H9 (cell line): ENCODE results near the gene NUP205. TPM values are rescaled to one million over a fixed set of nuclear protein-coding genes. Genes with fewer than 3 reads are reported as not detected.

Source experiments
- DNase-seq: peaks from one replicate; pipeline ENCODE4 v3.0.0-alpha.2; 2017
- H2AFZ ChIP-seq: one replicate; pipeline ENCODE4 v1.6.1; 2013; ENCODE audit warnings: mild to moderate bottlenecking, low read length, control low read depth, moderate library complexity
- H2AK5ac ChIP-seq: 2 replicates; pipeline ENCODE4 v1.6.1; 2013; ENCODE audit warnings: low read length, control low read depth, mixed read lengths; ENCODE audit not compliant: insufficient read length
- H2BK120ac ChIP-seq: one replicate; pipeline ENCODE4 v1.6.1; 2013; ENCODE audit warnings: low read depth, mild to moderate bottlenecking, low read length, control low read depth, inconsistent platforms; ENCODE audit not compliant: poor library complexity, severe bottlenecking
- H2BK12ac ChIP-seq: 2 replicates; pipeline ENCODE4 v1.6.1; 2013; ENCODE audit warnings: low read length, control low read depth, mixed read lengths, low read depth; ENCODE audit not compliant: insufficient read length
- H2BK15ac ChIP-seq: 2 replicates; pipeline ENCODE4 v1.6.1; 2013; ENCODE audit warnings: low read depth, low read length, control low read depth
- H2BK20ac ChIP-seq: one replicate; pipeline ENCODE4 v1.6.1; 2013; ENCODE audit warnings: low read depth, mild to moderate bottlenecking, low read length, control low read depth, inconsistent platforms; ENCODE audit not compliant: poor library complexity, severe bottlenecking
- H2BK5ac ChIP-seq: 2 replicates; pipeline ENCODE4 v1.6.1; 2013; ENCODE audit warnings: low read length, control low read depth, mixed read lengths; ENCODE audit not compliant: insufficient read length
- H3K14ac ChIP-seq: 2 replicates; pipeline ENCODE4 v1.6.1; 2013; ENCODE audit warnings: low read length, control low read depth; ENCODE audit not compliant: insufficient read depth
- H3K18ac ChIP-seq: 2 replicates; pipeline ENCODE4 v1.6.1; 2013; ENCODE audit warnings: low read depth, mild to moderate bottlenecking, mixed read lengths, low read length, control low read depth; ENCODE audit not compliant: insufficient read length
- H3K23ac ChIP-seq: 2 replicates; pipeline ENCODE4 v1.6.1; 2013; ENCODE audit warnings: low read length, control low read depth, mixed read lengths, low read depth; ENCODE audit not compliant: insufficient read length
- H3K23me2 ChIP-seq: 2 replicates; pipeline ENCODE4 v1.6.1; 2013; ENCODE audit warnings: low read depth, mild to moderate bottlenecking, mixed read lengths, low read length, control low read depth; ENCODE audit not compliant: insufficient read length, poor library complexity, severe bottlenecking
- H3K27ac ChIP-seq: 2 replicates; pipeline ENCODE4 v1.5.1; 2013; ENCODE audit warnings: low read length, control low read depth, mixed read lengths, low read depth; ENCODE audit not compliant: insufficient read length
- H3K27me3 ChIP-seq: 2 replicates; pipeline ENCODE4 v1.6.1; 2013; ENCODE audit warnings: low read length, control low read depth, inconsistent platforms; ENCODE audit not compliant: insufficient read depth
- H3K4ac ChIP-seq: 2 replicates; pipeline ENCODE4 v1.6.1; 2013; ENCODE audit warnings: low read depth, mild to moderate bottlenecking, control low read depth, inconsistent platforms, low read length, moderate library complexity
- H3K4me1 ChIP-seq: 2 replicates; pipeline ENCODE4 v1.6.1; 2013; ENCODE audit warnings: low read length, control low read depth, inconsistent platforms; ENCODE audit not compliant: insufficient read depth
- H3K4me2 ChIP-seq: 2 replicates; pipeline ENCODE4 v1.6.1; 2013; ENCODE audit warnings: low read length, control low read depth, mixed read lengths; ENCODE audit not compliant: insufficient read length, insufficient read depth
- H3K56ac ChIP-seq: 2 replicates; pipeline ENCODE4 v1.6.1; 2013; ENCODE audit warnings: low read depth, mild to moderate bottlenecking, mixed read lengths, low read length, control low read depth; ENCODE audit not compliant: insufficient read length
- H3K79me1 ChIP-seq: 2 replicates; pipeline ENCODE4 v1.6.1; 2013; ENCODE audit warnings: low read depth, mild to moderate bottlenecking, moderate library complexity, low read length, control low read depth, inconsistent platforms; ENCODE audit not compliant: insufficient read depth, poor library complexity, severe bottlenecking
- H3K79me2 ChIP-seq: 2 replicates; pipeline ENCODE4 v1.6.1; 2013; ENCODE audit warnings: low read length, control low read depth, inconsistent platforms; ENCODE audit not compliant: insufficient read depth
- H3K9ac ChIP-seq: 2 replicates; pipeline ENCODE4 v1.6.1; 2013; ENCODE audit warnings: low read length, control low read depth, mixed read lengths; ENCODE audit not compliant: insufficient read length; ENCODE audit errors: extremely low read depth
- H3K9me3 ChIP-seq: one replicate; pipeline ENCODE4 v1.6.1; 2013; ENCODE audit warnings: low read depth, low read length, inconsistent platforms; ENCODE audit not compliant: control insufficient read depth
- H3T11ph ChIP-seq: one replicate; pipeline ENCODE4 v1.6.1; 2013; ENCODE audit warnings: mild to moderate bottlenecking, low read length, control low read depth, inconsistent platforms
- H4K20me1 ChIP-seq: one replicate; pipeline ENCODE4 v1.6.1; 2013; ENCODE audit not compliant: control insufficient read depth, insufficient read length, insufficient read depth
- H4K5ac ChIP-seq: 2 replicates; pipeline ENCODE4 v1.6.1; 2013; ENCODE audit warnings: low read depth, mild to moderate bottlenecking, mixed read lengths, low read length, control low read depth; ENCODE audit not compliant: insufficient read length
- H4K8ac ChIP-seq: replicated peaks from 2 replicates; pipeline ENCODE4 v1.6.1; 2013; ENCODE audit warnings: low read length, control low read depth, mixed read lengths, low read depth; ENCODE audit not compliant: insufficient read length
- H4K91ac ChIP-seq: 2 replicates; pipeline ENCODE4 v1.6.1; 2013; ENCODE audit warnings: low read depth, mild to moderate bottlenecking, moderate library complexity, mixed read lengths, low read length, control low read depth; ENCODE audit not compliant: insufficient read length
- H3K27ac Mint-ChIP-seq, 3 experiments: 2 replicates in 2 of 3; 3 replicates in 1 of 3; pipeline ENCODE4 v1.8.0; 2020 to 2021; ENCODE audit warnings: mixed read lengths in 3 of 3, mild to moderate bottlenecking in 1 of 3, moderate library complexity in 1 of 3
- H3K27me3 Mint-ChIP-seq: 2 replicates; pipeline ENCODE4 v1.8.0; 2021; ENCODE audit warnings: low read depth, mild to moderate bottlenecking, moderate library complexity, mixed read lengths
- H3K36me3 Mint-ChIP-seq, 3 experiments: 2 replicates in 2 of 3; 3 replicates in 1 of 3; pipeline ENCODE4 v1.8.0; 2020 to 2021; ENCODE audit warnings: low read depth in 3 of 3, mixed read lengths in 3 of 3; ENCODE audit not compliant: insufficient read depth in 1 of 3
- H3K4me1 Mint-ChIP-seq, 2 experiments: 2 replicates each; pipeline ENCODE4 v1.8.0; 2020; ENCODE audit warnings: mixed read lengths in 2 of 2
- H3K4me3 Mint-ChIP-seq, 2 experiments: 2 replicates in 1 of 2; 3 replicates in 1 of 2; pipeline ENCODE4 v1.8.0; 2020 to 2021; ENCODE audit warnings: mild to moderate bottlenecking in 2 of 2, mixed read lengths in 2 of 2, moderate library complexity in 1 of 2
- H3K9me3 Mint-ChIP-seq, 2 experiments: 2 replicates in 1 of 2; 3 replicates in 1 of 2; pipeline ENCODE4 v1.8.0; 2020; ENCODE audit warnings: mild to moderate bottlenecking in 2 of 2, mixed read lengths in 2 of 2, moderate library complexity in 1 of 2
- CTCF ChIP-seq: fragments of 200-600 bp; sonication (generic); conservative IDR thresholded peaks from 3 replicates; pipeline ENCODE4 v1.8.0; 2021; ENCODE audit warnings: antibody characterized with exemption, mild to moderate bottlenecking
- whole genome bisulfite sequencing: extraction: QIAGEN DNeasy Blood & Tissue Kit; methylation state at CpG from one replicate; pipeline ENCODE4 v1.1.7; 2013; ENCODE audit warnings: missing lambda C conversion rate, low lambda C conversion rate, mixed read lengths; ENCODE audit not compliant: insufficient read length; ENCODE audit errors: extremely low coverage; 5-methylcytosine and 5-hydroxymethylcytosine counted together
- total RNA-seq: library from RNA; stranded (reverse); gene quantifications from 2 replicates; pipeline ENCODE4 v1.2.1, GENCODE V29; 2021

Gene NUP205
- total RNA-seq, 1 experiment from 2014 or later = 158 TPM

GRCh38 chr7:135684136-135684535 lies 126.4 kb downstream of the NUP205 start:
- no peak overlapping the region for H3K14ac ChIP-seq
- H2AK5ac ChIP-seq = no peak overlapping the region
- no peak overlapping the region for H2AFZ ChIP-seq
- H2BK20ac ChIP-seq = no peak overlapping the region
- H3K9me3 Mint-ChIP-seq = no peaks in the 10 kb centered on the region
- H3K4me1 ChIP-seq = no peaks in the 10 kb centered on the region; the same call in 1 of the 2 replicates
- H3K27ac Mint-ChIP-seq = no peak overlapping the region; a peak in 1 of 7 replicates
- no peak overlapping the region for H4K5ac ChIP-seq
- WGBS = no CpG with 5 or more reads among the region's 3 CpGs
- no peak overlapping the region for H2BK15ac ChIP-seq
- no peaks in the 10 kb centered on the region for H3K79me2 ChIP-seq
- no peaks in the 10 kb centered on the region for H3K27me3 ChIP-seq
- no peaks in the 10 kb centered on the region for H3K79me1 ChIP-seq
- no peak for DNase-seq
- peaks cover 0 to 16% (median 9%) of the 10 kb centered on the region in 3 experiments; a peak in 4 of 7 replicates for H3K36me3 Mint-ChIP-seq
- H3K4me1 Mint-ChIP-seq = peaks cover 0 to 6% of the 10 kb centered on the region in 2 experiments; a peak in 1 of 4 replicates
- no peak overlapping the region for H3K27ac ChIP-seq
- H2BK5ac ChIP-seq = no peak overlapping the region
- H2BK12ac ChIP-seq = no peak overlapping the region
- H3T11ph ChIP-seq = no peak overlapping the region
- TF ChIP-seq CTCF = no peak
- no peaks in the 10 kb centered on the region for H3K23me2 ChIP-seq
- H3K23ac ChIP-seq = no peak overlapping the region
- no peak overlapping the region for H4K8ac ChIP-seq
- H3K4ac ChIP-seq = no peak overlapping the region
- H4K91ac ChIP-seq = no peak overlapping the region
- no peaks in the 10 kb centered on the region for H3K9me3 ChIP-seq
- no peak overlapping the region for H3K18ac ChIP-seq
- H4K20me1 ChIP-seq = no peaks in the 10 kb centered on the region
- H2BK120ac ChIP-seq = no peak overlapping the region
- H3K4me2 ChIP-seq = no peak overlapping the region
- H3K4me3 Mint-ChIP-seq = no peak overlapping the region
- H3K56ac ChIP-seq = no peak overlapping the region
- no peaks in the 10 kb centered on the region for H3K27me3 Mint-ChIP-seq
- H3K9ac ChIP-seq = no peak overlapping the region
